Activated naive CD4-positive, alpha-beta T cell treated with anti-CD3 and anti-CD28 coated beads for 36 hours (primary cell): ENCODE data around the gene UBAC1. TPM values are rescaled to one million over a fixed set of nuclear protein-coding genes. Genes with fewer than 3 reads are reported as not detected.
"Not testable (repeated sequence)": the region's sequence is repeated elsewhere in the genome, so short reads cannot be mapped to it uniquely, and the experiment has no call there.

Source experiments
- CTCF ChIA-PET: fragments of 350-600 bp; sonication (Branson Sonifier 250); formaldehyde crosslinking; loops from one replicate; lab custom pipeline; 2021; ENCODE audit warnings: antibody characterized with exemption; lab: Charles Lee
- DNase-seq: peaks from one replicate; pipeline ENCODE4 v3.0.0-alpha.2; 2020
- H3K27ac Mint-ChIP-seq: one replicate; pipeline ENCODE4 v1.8.0; 2021; ENCODE audit warnings: mild to moderate bottlenecking, mixed read lengths
- H3K27me3 Mint-ChIP-seq: one replicate; pipeline ENCODE4 v1.8.0; 2021; ENCODE audit warnings: low read depth, mixed read lengths
- H3K36me3 Mint-ChIP-seq: one replicate; pipeline ENCODE4 v1.8.0; 2021; ENCODE audit warnings: low read depth, mixed read lengths
- H3K4me1 Mint-ChIP-seq: one replicate; pipeline ENCODE4 v1.8.0; 2021; ENCODE audit warnings: low read depth, mixed read lengths
- H3K4me3 Mint-ChIP-seq: one replicate; pipeline ENCODE4 v1.8.0; 2021; ENCODE audit warnings: mild to moderate bottlenecking, moderate library complexity, mixed read lengths
- H3K9me3 Mint-ChIP-seq: one replicate; pipeline ENCODE4 v1.8.0; 2021; ENCODE audit warnings: mixed read lengths
- intact Hi-C: fragments of 100-400 bp; cut with micrococcal nuclease; formaldehyde crosslinking; loops from one replicate; pipeline ENCODE4 v1.15.1; 2023
- total RNA-seq, 2 experiments: library from RNA; stranded (reverse); gene quantifications; one replicate each; pipeline ENCODE4 v1.2.3, GENCODE V29; 2021

Gene UBAC1
- total RNA-seq, 2 experiments from 2014 or later: 37.2 to 40.0 TPM

DNA sequence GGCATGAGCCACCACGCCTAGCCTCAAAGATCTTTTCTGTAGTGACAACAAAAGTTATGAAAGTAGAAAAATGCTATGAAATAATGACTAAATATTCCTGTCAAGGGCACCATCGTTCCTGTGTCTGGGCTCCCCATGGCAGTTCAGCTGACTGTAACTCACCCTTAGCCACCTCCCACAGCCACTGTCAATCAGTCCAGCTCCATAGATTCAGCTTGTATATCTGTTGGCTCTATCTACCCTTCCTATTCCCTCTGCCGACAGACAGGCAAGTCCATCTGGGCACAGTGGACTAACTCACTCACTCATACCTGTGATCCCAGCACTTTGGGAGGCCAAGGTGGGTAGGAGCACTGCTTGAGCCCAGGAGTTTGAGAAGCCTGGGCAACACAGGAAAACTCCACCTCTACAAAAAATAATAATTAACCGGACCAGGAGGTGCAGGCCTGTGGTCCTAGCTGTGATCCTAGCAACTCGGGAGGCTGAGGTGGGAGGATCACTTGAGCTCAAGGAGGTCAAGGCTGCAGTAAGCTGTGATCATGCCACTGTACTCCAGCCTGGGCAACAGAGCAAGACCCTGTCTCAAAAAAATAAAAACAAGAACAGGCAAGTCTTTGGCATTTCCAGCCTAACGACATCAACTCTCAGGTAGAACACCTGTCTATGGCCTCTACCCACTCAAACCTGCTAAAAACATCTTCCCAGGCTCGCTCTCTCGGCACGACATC is 60.0 kb downstream of the UBAC1 start:
- no peak overlapping the region for H3K4me3 Mint-ChIP-seq
- peaks cover 35% of the 10 kb centered on the region for H3K36me3 Mint-ChIP-seq
- DNase-seq: no peak
- no peak overlapping the region for H3K27ac Mint-ChIP-seq
- H3K27me3 Mint-ChIP-seq: no peaks in the 10 kb centered on the region
- intact Hi-C loops: loop anchor here (10.0 kb wide), 1 partner anchor 984 kb away; the partner anchor contains the start of gene TRAF2
- peaks cover 11% of the 10 kb centered on the region for H3K9me3 Mint-ChIP-seq
- CTCF ChIA-PET: interaction anchor here (1.5 kb wide), 1 partner anchor 38 kb away, joined by 6 read pairs; no protein-coding TSS in a partner anchor
- H3K4me1 Mint-ChIP-seq: peaks cover 58% of the 10 kb centered on the region

DNA sequence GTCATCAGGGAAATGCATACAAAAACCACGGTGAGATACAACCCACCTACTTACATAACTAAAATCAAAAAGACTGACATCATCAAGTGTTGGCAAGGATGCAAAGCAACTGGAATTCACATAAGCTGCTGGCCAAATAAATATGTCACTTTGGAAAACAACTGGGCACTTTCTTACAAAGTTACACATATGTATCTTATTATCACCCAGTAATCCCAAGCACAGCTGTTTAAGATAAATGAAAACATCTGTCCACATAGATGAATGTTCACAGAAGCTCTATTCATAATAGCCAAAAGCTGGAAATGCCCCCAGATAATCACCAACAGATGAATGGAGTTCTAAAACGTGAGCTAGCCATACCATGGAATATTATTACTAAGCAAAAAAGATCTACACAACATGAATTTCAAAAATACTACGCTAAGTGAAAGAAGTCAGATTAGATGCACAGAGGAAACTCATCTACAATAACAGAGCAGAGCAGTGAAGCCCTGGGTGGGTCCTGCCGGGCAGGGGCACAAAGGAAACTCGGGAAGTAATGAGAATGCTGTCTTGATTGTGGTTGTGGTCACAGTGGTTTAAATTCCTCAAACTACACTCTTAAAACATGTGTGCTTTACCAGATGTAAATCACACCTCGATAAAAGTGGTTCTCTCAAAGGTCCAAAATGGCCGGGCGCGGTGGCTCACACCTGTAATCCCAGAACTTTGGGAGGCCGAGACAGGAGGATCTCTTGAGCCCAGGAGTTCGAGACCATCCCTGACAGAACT is 62.4 kb downstream of the UBAC1 start:
- peaks cover 50% of the 10 kb centered on the region for H3K4me1 Mint-ChIP-seq
- peaks cover 26% of the 10 kb centered on the region for H3K36me3 Mint-ChIP-seq
- H3K27me3 Mint-ChIP-seq: no peaks in the 10 kb centered on the region
- H3K27ac Mint-ChIP-seq: peak overlapping the region; percentile 10
- H3K4me3 Mint-ChIP-seq: no peak overlapping the region
- CTCF ChIA-PET: no interaction called here
- intact Hi-C loops: no loop called here
- peak; percentile 33 for DNase-seq
- H3K9me3 Mint-ChIP-seq: peaks cover 11% of the 10 kb centered on the region

DNA sequence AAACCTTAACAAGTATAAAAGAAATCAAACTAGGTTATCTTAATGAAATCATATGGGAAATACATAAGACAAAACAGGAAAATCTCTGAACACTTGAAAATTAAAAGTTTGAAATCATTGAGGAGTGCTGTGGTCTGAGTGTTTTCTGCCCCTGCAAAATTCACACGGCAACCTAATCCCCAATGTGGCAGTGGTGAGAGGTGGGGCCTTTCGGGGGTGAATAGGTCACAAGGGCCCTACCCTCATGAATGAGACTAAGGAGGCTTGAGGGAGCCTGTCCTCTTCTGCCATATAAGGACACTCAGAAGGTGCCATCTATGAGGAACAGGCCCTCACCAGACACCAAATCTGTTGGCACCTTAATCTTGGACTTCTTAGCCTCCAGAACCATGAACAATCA is 64.5 kb downstream of the UBAC1 start:
- H3K9me3 Mint-ChIP-seq: peaks cover 11% of the 10 kb centered on the region
- H3K4me3 Mint-ChIP-seq: no peak overlapping the region
- peaks cover 18% of the 10 kb centered on the region for H3K36me3 Mint-ChIP-seq
- no peak overlapping the region for H3K27ac Mint-ChIP-seq
- CTCF ChIA-PET: no interaction called here
- no peaks in the 10 kb centered on the region for H3K27me3 Mint-ChIP-seq
- peaks cover 58% of the 10 kb centered on the region for H3K4me1 Mint-ChIP-seq
- intact Hi-C loops: no loop called here
- DNase-seq: no peak

DNA sequence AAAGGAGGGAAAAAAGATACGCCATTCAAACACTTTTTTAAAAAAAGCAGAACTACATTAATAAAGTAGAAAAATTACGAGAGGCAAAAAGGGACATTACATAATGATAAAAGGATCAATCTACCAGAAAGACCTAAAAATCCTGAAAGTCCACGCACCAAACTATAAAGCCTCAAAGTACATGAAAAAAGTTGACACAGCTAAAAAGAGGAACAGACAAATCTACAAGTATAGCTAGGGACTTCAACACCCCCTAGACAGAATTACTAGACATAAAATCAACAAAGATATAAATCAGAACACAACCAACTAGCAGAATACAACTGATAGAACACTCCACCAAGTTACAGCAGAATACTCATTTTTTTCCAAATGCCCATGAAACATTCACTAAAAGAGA is 65.0 kb downstream of the UBAC1 start:
- intact Hi-C loops: no loop called here
- no peak overlapping the region for H3K27ac Mint-ChIP-seq
- peaks cover 11% of the 10 kb centered on the region for H3K9me3 Mint-ChIP-seq
- H3K4me1 Mint-ChIP-seq: peaks cover 57% of the 10 kb centered on the region
- no peak for DNase-seq
- CTCF ChIA-PET: no interaction called here
- no peaks in the 10 kb centered on the region for H3K27me3 Mint-ChIP-seq
- peaks cover 16% of the 10 kb centered on the region for H3K36me3 Mint-ChIP-seq
- no peak overlapping the region for H3K4me3 Mint-ChIP-seq

DNA sequence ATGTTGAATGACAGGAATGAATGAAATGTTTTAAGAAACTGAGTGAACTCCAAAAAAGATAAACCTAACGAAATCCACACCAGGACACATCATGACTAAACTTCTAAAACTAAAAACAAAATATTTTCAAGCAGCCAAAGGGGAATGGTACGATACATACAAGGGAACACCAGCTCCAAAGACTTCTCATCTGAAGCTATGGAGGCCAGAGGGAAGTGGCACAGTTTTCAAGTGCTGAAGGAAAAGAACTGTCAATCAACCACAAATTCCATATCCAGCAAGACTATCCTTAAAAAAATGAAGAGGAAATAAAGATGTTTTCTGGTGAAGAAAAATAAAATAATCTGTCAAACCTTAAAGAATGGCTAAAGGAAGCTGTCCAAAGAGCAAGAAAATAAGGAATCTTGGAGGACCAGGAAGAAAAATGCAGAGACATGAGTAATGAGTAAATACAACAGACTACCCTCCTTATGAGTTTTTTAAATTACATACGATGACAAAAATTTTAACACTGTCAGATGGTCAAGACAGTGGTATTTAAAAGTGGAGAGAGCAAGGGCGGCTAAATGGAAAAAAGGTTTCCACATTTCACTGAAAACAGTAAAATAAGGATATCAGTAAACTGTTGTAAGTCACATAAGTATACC is 65.8 kb downstream of the UBAC1 start:
- H3K4me3 Mint-ChIP-seq: no peak overlapping the region
- peaks cover 14% of the 10 kb centered on the region for H3K36me3 Mint-ChIP-seq
- H3K4me1 Mint-ChIP-seq: peaks cover 53% of the 10 kb centered on the region
- no peak overlapping the region for H3K27ac Mint-ChIP-seq
- H3K27me3 Mint-ChIP-seq: no peaks in the 10 kb centered on the region
- no peak for DNase-seq
- H3K9me3 Mint-ChIP-seq: peaks cover 11% of the 10 kb centered on the region
- intact Hi-C loops: no loop called here
- CTCF ChIA-PET: no interaction called here

DNA sequence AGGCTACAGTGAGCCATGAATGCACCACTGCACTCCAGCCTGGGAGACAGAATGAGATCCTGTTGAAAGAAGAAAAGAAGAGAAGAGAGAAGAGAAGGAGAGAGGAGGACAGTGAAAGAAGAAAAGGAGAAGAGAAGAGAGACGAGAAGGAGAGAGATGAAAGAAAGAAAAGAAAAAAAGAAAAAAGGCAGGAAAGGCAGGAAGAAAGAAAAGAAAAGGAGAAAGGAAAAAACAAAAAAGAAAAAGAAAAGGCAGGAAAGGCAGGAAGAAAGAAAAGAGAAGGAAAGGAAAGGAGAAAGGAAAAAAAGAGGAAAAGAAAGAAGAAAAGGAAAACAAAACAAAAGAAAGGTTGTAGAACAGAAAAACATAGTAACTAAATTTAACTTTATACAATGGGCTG is 68.1 kb downstream of the UBAC1 start:
- intact Hi-C loops: no loop called here
- no peaks in the 10 kb centered on the region for H3K9me3 Mint-ChIP-seq
- peaks cover 5% of the 10 kb centered on the region for H3K36me3 Mint-ChIP-seq
- no peak for DNase-seq
- H3K4me3 Mint-ChIP-seq: no peak overlapping the region
- no peaks in the 10 kb centered on the region for H3K27me3 Mint-ChIP-seq
- H3K4me1 Mint-ChIP-seq: peaks cover 49% of the 10 kb centered on the region
- CTCF ChIA-PET: no interaction called here
- no peak overlapping the region for H3K27ac Mint-ChIP-seq

DNA sequence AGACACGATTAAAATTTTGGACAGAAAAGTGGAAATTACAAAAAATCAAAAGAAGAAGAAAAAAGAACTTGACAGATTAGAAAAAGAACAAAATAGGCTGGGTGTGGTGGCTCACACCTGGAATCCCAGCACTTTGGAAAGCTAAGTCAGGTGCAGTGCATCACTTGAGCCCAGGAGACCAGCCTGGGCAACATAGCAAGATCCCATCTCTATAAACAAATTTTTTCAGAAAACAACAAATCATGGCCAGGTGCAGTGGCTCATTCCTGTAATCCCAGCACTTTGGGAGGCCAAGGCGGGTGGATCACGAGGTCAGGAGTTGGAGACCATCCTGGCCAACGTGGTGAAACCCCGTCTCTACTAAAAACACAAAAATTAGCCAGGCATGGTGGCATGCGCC is 68.8 kb downstream of the UBAC1 start:
- H3K36me3 Mint-ChIP-seq, DNase-seq, H3K9me3 Mint-ChIP-seq, CTCF ChIA-PET, intact Hi-C loops, H3K27me3 Mint-ChIP-seq, H3K27ac Mint-ChIP-seq, H3K4me3 Mint-ChIP-seq: not testable (repeated sequence)
- H3K4me1 Mint-ChIP-seq: peaks cover 50% of the 10 kb centered on the region

DNA sequence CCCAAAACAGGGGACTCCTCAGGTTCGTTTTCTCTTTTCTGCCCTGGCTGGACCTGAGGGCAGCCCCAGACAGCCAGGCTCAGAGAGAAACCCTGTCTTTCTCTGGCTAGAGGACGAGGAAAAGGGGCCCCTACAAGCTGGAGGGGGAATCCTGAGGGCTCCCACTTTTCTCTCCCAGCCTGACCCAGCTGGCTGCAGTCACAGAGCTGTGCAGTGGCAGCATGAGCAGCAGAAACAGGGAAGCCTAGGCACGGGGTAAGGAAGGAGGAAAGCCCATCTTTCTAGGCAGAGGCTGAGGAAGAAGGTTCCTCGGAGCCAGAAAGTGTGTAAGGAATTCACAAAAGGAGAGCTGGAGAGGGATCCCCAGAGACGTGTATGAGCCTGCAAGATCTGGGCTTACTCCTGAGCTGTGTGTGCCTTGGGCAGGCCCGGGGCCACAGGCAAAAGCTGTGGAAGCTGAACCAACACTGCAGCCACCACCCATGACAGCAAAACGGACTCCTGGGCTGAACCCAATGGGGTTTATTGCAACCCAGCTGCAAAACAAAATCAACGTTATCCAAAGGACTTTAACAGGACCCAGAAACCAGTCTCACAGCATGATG is 70.0 kb downstream of the UBAC1 start:
- no peak overlapping the region for H3K4me3 Mint-ChIP-seq
- peaks cover 61% of the 10 kb centered on the region for H3K4me1 Mint-ChIP-seq
- no peak overlapping the region for H3K27ac Mint-ChIP-seq
- CTCF ChIA-PET: no interaction called here
- H3K36me3 Mint-ChIP-seq: peaks cover 4% of the 10 kb centered on the region
- H3K27me3 Mint-ChIP-seq: no peaks in the 10 kb centered on the region
- intact Hi-C loops: no loop called here
- no peaks in the 10 kb centered on the region for H3K9me3 Mint-ChIP-seq
- no peak for DNase-seq

DNA sequence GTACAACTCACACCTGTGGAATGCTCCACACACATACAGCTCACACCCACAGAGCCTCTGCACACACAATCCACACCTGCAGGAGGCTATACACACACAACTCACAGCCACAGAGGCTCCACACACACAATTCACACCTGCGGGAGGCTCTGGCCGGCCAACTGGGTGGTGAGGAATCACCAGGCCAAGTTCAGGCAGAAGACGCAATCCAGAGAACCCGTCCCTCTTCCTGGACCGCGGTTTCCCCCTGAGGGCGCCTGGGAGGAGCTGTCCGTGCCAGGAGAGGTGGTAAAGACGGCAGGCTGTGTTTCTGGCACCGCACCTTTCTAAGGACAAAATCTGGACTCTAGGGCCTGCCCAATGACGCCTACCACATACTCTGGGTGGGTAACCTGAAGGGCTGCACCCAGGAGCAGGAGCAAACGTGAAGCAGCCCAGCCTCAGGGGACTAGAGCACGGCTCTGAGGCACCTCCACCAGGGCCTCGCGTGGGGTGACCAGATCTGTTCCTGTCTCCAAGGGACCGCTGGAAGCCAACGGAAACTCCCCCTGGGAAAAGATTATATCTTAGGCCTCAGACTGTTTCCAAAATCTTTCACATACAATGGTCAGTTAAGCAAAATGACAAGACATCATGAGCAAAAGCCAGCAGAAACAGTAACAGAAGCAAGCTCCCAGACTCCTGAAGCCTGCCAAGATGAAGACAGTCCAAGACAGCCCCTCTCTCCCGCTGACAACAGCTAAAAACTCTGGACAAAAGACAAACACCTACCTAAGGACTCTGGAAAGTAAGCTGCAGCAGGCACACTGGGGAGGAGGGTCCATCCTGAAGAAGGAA is 70.8 kb downstream of the UBAC1 start:
- no peak overlapping the region for H3K27ac Mint-ChIP-seq
- CTCF ChIA-PET: no interaction called here
- intact Hi-C loops: no loop called here
- DNase-seq: no peak
- no peaks in the 10 kb centered on the region for H3K9me3 Mint-ChIP-seq
- H3K4me1 Mint-ChIP-seq: peaks cover 65% of the 10 kb centered on the region
- no peaks in the 10 kb centered on the region for H3K27me3 Mint-ChIP-seq
- peaks cover 4% of the 10 kb centered on the region for H3K36me3 Mint-ChIP-seq
- no peak overlapping the region for H3K4me3 Mint-ChIP-seq

DNA sequence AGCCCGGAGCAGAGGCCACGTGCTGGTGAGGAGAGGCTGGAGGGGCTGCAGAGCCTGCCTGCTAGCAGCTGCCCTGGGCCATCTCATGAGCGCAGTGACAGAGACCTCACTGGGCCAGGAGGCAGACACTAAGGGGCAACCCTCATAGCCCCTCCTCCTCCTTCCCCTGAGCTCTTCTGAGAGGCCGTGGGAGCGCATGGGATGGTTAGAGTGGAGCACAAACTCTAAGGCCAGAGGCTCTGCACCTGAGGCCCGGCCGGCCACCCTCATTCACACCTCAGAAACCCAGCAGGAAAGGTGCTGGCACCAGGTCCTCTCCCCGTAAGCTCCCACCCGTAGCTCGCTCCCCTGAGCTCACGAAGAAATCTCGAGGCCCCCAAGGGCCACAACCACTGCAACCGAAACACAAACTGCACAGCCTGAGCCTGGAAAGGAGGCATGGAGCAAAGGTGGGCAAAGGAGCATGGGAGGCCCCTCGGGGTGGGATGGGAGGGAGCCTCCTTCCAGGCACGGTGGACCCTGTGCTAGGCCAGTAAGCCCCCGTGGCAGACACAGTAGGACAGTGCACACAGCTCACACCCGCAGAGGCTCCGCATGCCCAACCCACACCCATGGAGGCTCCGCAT is 71.5 kb downstream of the UBAC1 start:
- H3K4me3 Mint-ChIP-seq: no peak overlapping the region
- peaks cover 4% of the 10 kb centered on the region for H3K36me3 Mint-ChIP-seq
- no peak overlapping the region for H3K27ac Mint-ChIP-seq
- no peaks in the 10 kb centered on the region for H3K9me3 Mint-ChIP-seq
- no peak for DNase-seq
- CTCF ChIA-PET: no interaction called here
- no peaks in the 10 kb centered on the region for H3K27me3 Mint-ChIP-seq
- intact Hi-C loops: no loop called here
- peaks cover 63% of the 10 kb centered on the region for H3K4me1 Mint-ChIP-seq

DNA sequence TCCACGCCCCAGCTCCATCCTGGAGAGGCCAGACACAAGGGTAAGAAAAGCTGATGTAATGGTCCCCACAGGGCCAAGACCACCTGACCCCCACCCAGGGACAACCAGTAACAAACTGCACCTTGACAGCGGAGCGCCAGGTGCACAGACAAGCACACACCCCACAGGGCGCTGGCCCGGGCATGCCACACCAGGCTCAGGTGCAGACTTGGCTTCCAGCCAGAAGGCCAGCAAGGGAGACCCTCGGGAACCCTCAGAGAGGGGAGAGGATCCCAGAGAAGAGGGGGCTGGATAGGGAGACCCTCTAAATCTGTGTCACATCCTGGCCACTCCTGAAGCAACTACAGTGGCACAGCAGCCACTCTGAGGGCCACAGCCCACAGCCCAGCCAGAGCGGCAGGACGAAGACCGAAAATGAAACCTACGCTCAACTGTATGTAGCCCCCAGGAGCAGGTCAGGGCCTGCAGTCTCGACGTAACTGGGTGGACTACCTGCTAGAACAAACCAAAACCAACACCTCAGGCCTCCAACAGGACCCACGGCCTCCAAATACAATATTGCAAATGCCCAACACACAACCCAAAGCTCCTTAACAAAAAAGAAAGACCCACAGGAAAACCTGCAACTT is 72.3 kb downstream of the UBAC1 start:
- H3K27ac Mint-ChIP-seq: no peak overlapping the region
- H3K4me1 Mint-ChIP-seq: peaks cover 67% of the 10 kb centered on the region
- intact Hi-C loops: no loop called here
- no peaks in the 10 kb centered on the region for H3K27me3 Mint-ChIP-seq
- CTCF ChIA-PET: no interaction called here
- no peaks in the 10 kb centered on the region for H3K9me3 Mint-ChIP-seq
- DNase-seq: no peak
- H3K36me3 Mint-ChIP-seq: peaks cover 4% of the 10 kb centered on the region
- H3K4me3 Mint-ChIP-seq: no peak overlapping the region
